Measurements from ENCODE around the gene RAB26.

RAB26 gene

DNA sequence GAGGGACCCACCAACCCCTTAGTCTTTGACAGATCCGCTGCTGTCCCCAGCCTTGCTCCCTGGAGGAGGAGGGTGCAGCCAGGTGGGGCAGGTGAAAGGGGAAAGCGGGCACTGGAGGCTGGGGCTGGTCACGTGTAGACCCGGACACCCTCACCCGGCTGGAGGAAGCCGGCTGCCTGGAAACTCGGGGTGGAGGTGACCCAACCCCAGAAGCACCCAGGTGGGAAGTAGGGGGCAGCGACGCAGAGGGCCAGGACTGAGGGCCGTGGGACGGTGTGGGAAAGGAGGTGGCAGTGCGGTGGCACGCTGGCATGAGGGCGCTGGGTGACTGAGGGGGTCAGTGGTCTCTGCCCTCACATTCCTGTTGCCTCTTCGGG is 9.8 kb downstream of the RAB26 start:
- no peak for DNase-seq
- H3F3A ChIP-seq (ENCODE audit: insufficient read depth, low read length): peaks cover 19% of the 10 kb centered on the region
- H3K27ac ChIP-seq (ENCODE audit: low read length): no peak overlapping the region
- H2AFZ ChIP-seq (ENCODE audit: low read length): no peak overlapping the region
- no peak overlapping the region for H3K9ac ChIP-seq (ENCODE audit: low read length)
- H3K4me3 ChIP-seq (ENCODE audit: low read length): no peak overlapping the region
- H3K9me2 ChIP-seq (replicated peaks; ENCODE audit: insufficient read depth, low read length): no peaks in the 10 kb centered on the region
- no peaks in the 10 kb centered on the region for H3K9me3 ChIP-seq (replicated peaks; ENCODE audit: insufficient read depth, low read length)
- TF ChIP-seq EZH2 (optimal IDR thresholded peaks at IDR 0.05; ENCODE audit: low read depth, low read length) (no peak), EZH2phosphoT487 (IDR thresholded peaks at IDR 0.05; ENCODE audit: low read length) (no peak)
- TF ChIP-seq, protein P1, sequence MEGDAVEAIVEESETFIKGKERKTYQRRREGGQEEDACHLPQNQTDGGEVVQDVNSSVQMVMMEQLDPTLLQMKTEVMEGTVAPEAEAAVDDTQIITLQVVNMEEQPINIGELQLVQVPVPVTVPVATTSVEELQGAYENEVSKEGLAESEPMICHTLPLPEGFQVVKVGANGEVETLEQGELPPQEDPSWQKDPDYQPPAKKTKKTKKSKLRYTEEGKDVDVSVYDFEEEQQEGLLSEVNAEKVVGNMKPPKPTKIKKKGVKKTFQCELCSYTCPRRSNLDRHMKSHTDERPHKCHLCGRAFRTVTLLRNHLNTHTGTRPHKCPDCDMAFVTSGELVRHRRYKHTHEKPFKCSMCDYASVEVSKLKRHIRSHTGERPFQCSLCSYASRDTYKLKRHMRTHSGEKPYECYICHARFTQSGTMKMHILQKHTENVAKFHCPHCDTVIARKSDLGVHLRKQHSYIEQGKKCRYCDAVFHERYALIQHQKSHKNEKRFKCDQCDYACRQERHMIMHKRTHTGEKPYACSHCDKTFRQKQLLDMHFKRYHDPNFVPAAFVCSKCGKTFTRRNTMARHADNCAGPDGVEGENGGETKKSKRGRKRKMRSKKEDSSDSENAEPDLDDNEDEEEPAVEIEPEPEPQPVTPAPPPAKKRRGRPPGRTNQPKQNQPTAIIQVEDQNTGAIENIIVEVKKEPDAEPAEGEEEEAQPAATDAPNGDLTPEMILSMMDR (IDR thresholded peaks at IDR 0.05; ENCODE audit: low read length): no peak
- H3K27me3 ChIP-seq (replicated peaks; ENCODE audit: insufficient read depth, low read length): no peaks in the 10 kb centered on the region
- H3K79me2 ChIP-seq (ENCODE audit: low read length): peaks cover 90% of the 10 kb centered on the region
- H4K20me1 ChIP-seq (ENCODE audit: insufficient read depth, low read length): peaks cover 9% of the 10 kb centered on the region
- H3K4me2 ChIP-seq (ENCODE audit: low read depth, low read length): no peak overlapping the region
- H3K36me3 ChIP-seq (replicated peaks; ENCODE audit: insufficient read depth, low read length): peaks cover 4% of the 10 kb centered on the region; the same call in 1 of the 2 replicates
- peaks cover 15% of the 10 kb centered on the region for H3K4me1 ChIP-seq (ENCODE audit: low read length)

DNA sequence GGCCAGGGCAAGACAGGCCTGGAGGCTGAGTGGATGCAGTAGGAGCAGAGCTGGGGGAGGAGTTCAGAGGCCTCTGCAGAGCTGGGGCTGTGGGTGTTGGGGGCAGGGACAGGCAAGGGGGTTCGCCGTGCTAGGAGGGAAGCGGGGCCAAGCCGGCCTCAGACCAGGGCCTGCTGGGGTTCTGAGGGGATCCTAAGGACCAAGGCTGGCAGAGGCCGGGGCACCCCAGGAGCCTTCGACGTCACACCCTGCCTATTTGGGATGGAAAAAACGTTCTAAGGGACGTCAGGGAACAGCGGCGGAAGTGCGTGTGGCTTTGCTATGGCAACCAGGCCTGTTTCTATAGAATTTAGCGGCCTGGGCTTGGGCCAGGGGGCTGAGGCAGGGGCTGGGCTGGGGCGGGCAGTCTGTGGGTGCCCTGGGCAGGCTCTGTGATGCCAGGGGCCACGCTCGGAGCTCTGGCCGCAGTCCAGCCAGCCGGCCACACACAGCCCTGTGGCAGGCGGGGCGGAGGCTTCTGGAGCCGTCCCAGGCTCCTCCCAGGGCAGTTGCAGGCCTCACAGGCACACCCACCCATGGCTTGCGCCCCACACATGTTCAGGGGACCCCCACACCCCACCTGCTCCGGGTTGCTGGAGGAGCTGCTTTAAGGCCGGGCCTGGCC is 10.9 kb downstream of the RAB26 start:
- Histone ChIP-seq H3K79me2 (ENCODE audit: low read length) (peaks cover 87% of the 10 kb centered on the region), H4K20me1 (ENCODE audit: insufficient read depth, low read length) (no peaks in the 10 kb centered on the region), H3K36me3 (replicated peaks; ENCODE audit: insufficient read depth, low read length) (no peaks in the 10 kb centered on the region), H3F3A (ENCODE audit: insufficient read depth, low read length) (peaks cover 8% of the 10 kb centered on the region), H2AFZ (ENCODE audit: low read length) (no peak overlapping the region), H3K9me3 (replicated peaks; ENCODE audit: insufficient read depth, low read length) (no peaks in the 10 kb centered on the region), H3K4me2 (ENCODE audit: low read depth, low read length) (no peak overlapping the region), H3K4me1 (ENCODE audit: low read length) (peaks cover 6% of the 10 kb centered on the region; the same call in 1 of the 2 replicates), H3K4me3 (ENCODE audit: low read length) (no peak overlapping the region), H3K9ac (ENCODE audit: low read length) (no peak overlapping the region), H3K27me3 (replicated peaks; ENCODE audit: insufficient read depth, low read length) (no peaks in the 10 kb centered on the region), H3K27ac (ENCODE audit: low read length) (no peak overlapping the region), H3K9me2 (replicated peaks; ENCODE audit: insufficient read depth, low read length) (no peaks in the 10 kb centered on the region)
- DNase-seq: no peak
- TF ChIP-seq EZH2 (optimal IDR thresholded peaks at IDR 0.05; ENCODE audit: low read depth, low read length): no peak
- TF ChIP-seq, protein P1 (IDR thresholded peaks at IDR 0.05; ENCODE audit: low read length): no peak
- no peak for TF ChIP-seq EZH2phosphoT487 (IDR thresholded peaks at IDR 0.05; ENCODE audit: low read length)

DNA sequence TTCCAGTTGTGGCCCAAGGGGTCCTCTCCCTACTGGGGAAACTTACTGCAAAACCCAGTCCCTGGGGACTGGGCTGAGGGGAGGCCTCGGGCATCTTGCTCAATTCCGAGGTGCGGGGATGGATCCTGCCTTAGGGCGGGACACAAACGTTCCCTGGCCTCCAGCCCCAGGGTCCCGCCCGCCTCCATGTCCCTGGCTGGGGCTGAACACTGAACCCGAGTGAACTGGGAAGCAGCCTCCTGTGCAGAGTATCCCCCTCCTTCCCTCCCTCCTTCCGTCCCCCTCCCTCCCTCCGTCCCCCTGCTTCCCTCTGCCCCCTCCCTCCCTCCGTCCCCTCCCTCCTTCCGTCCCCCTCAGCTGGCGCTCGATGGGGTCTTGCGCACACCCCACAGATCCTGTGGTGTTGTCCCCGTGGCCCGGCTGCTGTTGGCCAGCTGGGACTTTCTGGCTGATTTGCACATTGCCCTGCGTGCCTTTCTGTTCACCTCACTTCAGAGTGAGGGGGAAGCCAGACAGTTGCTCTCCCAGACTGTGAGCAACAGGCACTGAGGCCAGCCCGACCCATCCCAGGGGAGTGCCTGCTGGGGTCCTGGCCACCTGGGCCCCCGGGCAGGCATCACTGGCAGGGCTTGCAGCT is 12.6 kb downstream of the RAB26 start:
- no peaks in the 10 kb centered on the region for H3K9me2 ChIP-seq (replicated peaks; ENCODE audit: insufficient read depth, low read length)
- H3K9me3 ChIP-seq (replicated peaks; ENCODE audit: insufficient read depth, low read length): no peaks in the 10 kb centered on the region
- H3K79me2 ChIP-seq (ENCODE audit: low read length): peaks cover 77% of the 10 kb centered on the region
- TF ChIP-seq EZH2 (optimal IDR thresholded peaks at IDR 0.05; ENCODE audit: low read depth, low read length): no peak
- TF ChIP-seq, protein P1 (IDR thresholded peaks at IDR 0.05; ENCODE audit: low read length): no peak
- H3K9ac ChIP-seq (ENCODE audit: low read length): no peak overlapping the region
- H4K20me1 ChIP-seq (ENCODE audit: insufficient read depth, low read length): no peaks in the 10 kb centered on the region
- peaks cover 6% of the 10 kb centered on the region; the same call in 1 of the 2 replicates for H3K4me1 ChIP-seq (ENCODE audit: low read length)
- no peak overlapping the region for H3K4me3 ChIP-seq (ENCODE audit: low read length)
- no peaks in the 10 kb centered on the region for H3K27me3 ChIP-seq (replicated peaks; ENCODE audit: insufficient read depth, low read length)
- H3K4me2 ChIP-seq (ENCODE audit: low read depth, low read length): no peak overlapping the region
- H2AFZ ChIP-seq (ENCODE audit: low read length): no peak overlapping the region
- no peak for DNase-seq
- H3F3A ChIP-seq (ENCODE audit: insufficient read depth, low read length): no peaks in the 10 kb centered on the region
- H3K27ac ChIP-seq (ENCODE audit: low read length): no peak overlapping the region
- H3K36me3 ChIP-seq (replicated peaks; ENCODE audit: insufficient read depth, low read length): no peaks in the 10 kb centered on the region
